Erythroblast (primary cell): Measurements from ENCODE around the gene SEPHS1.

ENCODE experiments used
- GATA1 ChIP-seq: IDR thresholded peaks from 2 replicates; pipeline ENCODE4 v1.6.1; 2011; ENCODE audit warnings: low read depth, mild to moderate bottlenecking, control low read depth, low read length, moderate library complexity
- POLR2A ChIP-seq: IDR thresholded peaks from 2 replicates; pipeline ENCODE4 v1.6.1; 2011; ENCODE audit warnings: mild to moderate bottlenecking, low read length

DNA sequence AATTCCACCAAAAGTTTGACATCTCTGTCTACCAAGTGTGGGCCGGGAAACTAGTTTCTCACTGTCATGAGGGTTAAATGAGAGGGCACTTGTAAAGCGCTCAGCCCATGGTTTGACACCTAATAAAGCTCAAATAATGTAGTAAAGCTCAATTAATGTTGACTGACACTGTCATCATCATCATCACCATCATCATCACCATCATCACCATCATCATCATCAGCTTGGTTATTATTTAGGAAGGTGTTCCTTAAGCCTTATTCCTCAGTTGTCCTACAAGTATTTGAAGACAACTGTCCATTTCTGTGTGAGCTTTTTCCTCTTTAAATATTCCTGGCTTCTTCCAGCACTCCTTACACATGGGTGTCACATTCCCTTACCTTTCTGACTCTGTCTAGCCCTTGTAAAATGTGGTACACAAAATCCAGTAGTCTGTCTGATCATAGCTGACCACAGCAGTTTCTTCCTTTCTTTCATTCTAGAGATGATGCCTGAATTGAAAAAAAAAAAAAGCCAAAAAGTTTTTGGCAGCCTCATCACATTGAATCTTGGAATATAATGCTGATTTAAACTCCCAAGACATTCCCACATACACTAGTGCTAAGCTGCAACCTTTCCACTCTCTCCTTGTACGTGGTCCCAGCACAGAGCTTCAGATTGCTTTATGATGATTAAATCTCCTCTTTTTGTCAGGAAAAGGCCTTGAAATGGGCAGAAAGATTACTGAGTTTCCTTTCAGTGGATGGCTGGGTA, 40.6 kb upstream of the SEPHS1 start:
- TF ChIP-seq POLR2A (no peak), GATA1 (no peak)
